EH (cell line): ENCODE measurements around the gene PACSIN1.
A peak's percentile ranks its signal among the peaks of the same experiment; 100 is the strongest.
"Not testable (repeated sequence)": the region's sequence is repeated elsewhere in the genome, so short reads cannot be mapped to it uniquely, and the experiment has no call there.

Source experiments
- DNase-seq: peaks from one replicate; pipeline ENCODE4 v3.0.0-alpha.2; 2015; ENCODE audit warnings: low read depth

Gene PACSIN1

GRCh38 chr6:34457742-34458735 is 7.8 kb upstream of the PACSIN1 start:
- peak; percentile 17 for DNase-seq

GRCh38 chr6:34459899-34460593 is 5.8 kb upstream of the PACSIN1 start:
- DNase-seq = peak; percentile 22

- DNase-seq = peak; percentile 27
Observed at GRCh38 chr6:34460796-34461507, 4.9 kb upstream of the PACSIN1 start.

- no peak for DNase-seq
Observed at GRCh38 chr6:34462010-34462409, 3.9 kb upstream of the PACSIN1 start.

GRCh38 chr6:34462551-34462971 is 3.3 kb upstream of the PACSIN1 start:
- DNase-seq = peak; percentile 63

- DNase-seq = no peak
Observed at GRCh38 chr6:34463299-34463698, 2.6 kb upstream of the PACSIN1 start.

- no peak for DNase-seq
Observed at GRCh38 chr6:34463849-34464248, 2.0 kb upstream of the PACSIN1 start.

- DNase-seq = no peak
Observed at GRCh38 chr6:34466242-34467185, 638 bp downstream of the PACSIN1 start.

- DNase-seq = no peak
Observed at GRCh38 chr6:34468378-34468892, 2.6 kb downstream of the PACSIN1 start.

GRCh38 chr6:34469499-34469898 is 3.6 kb downstream of the PACSIN1 start:
- DNase-seq = no peak

GRCh38 chr6:34472425-34472824 is 6.5 kb downstream of the PACSIN1 start:
- DNase-seq = no peak

- DNase-seq = no peak
Observed at GRCh38 chr6:34473967-34474366, 8.1 kb downstream of the PACSIN1 start.

GRCh38 chr6:34474754-34475153 is 8.9 kb downstream of the PACSIN1 start:
- no peak for DNase-seq

GRCh38 chr6:34475238-34475682 is 9.4 kb downstream of the PACSIN1 start:
- peak; percentile 62 for DNase-seq

- no peak for DNase-seq
Observed at GRCh38 chr6:34475767-34476328, 10.0 kb downstream of the PACSIN1 start.

GRCh38 chr6:34476447-34476846 is 10.6 kb downstream of the PACSIN1 start:
- no peak for DNase-seq

- DNase-seq = peak; percentile 21
Observed at GRCh38 chr6:34476921-34477320, 11.0 kb downstream of the PACSIN1 start.

- DNase-seq = no peak
Observed at GRCh38 chr6:34478796-34479195, 12.9 kb downstream of the PACSIN1 start.

GRCh38 chr6:34483781-34484180 is 17.9 kb downstream of the PACSIN1 start:
- DNase-seq = not testable (repeated sequence)

- DNase-seq = no peak
Observed at GRCh38 chr6:34484391-34484790, 18.5 kb downstream of the PACSIN1 start.

- DNase-seq = no peak
Observed at GRCh38 chr6:34484899-34485298, 19.0 kb downstream of the PACSIN1 start.
